H1 (cell line): ENCODE results near the gene NKD2. TPM values are rescaled to one million over a fixed set of nuclear protein-coding genes. Genes with fewer than 3 reads are reported as not detected.

Experiments
- CTCF ChIA-PET: fragments of 300-600 bp; sonication (Branson Sonifier 250); formaldehyde crosslinking; loops from one replicate; lab custom pipeline; 2021; ENCODE audit not compliant: partially characterized antibody; lab: Charles Lee
- POLR2A ChIA-PET: fragments of 300-600 bp; sonication (Branson Sonifier 250); formaldehyde crosslinking; loops from one replicate; lab custom pipeline; 2021; ENCODE audit warnings: inconsistent platforms; ENCODE audit not compliant: partially characterized antibody; lab: Charles Lee
- DNase-seq, 2 experiments: peaks; one replicate each; pipeline versions ENCODE4 v3.0.0 to v3.0.0-alpha.2; 2010 to 2022; ENCODE audit warnings: low spot score in 2 of 2, low read depth in 1 of 2, mixed read lengths in 1 of 2
- FAIRE-seq: peaks from 2 replicates; lab custom pipeline; 2011; peaks lifted over from hg19 to GRCh38; lab: Jason Lieb, UNC
- H2AFZ ChIP-seq: 2 replicates; pipeline ENCODE4 v1.8.1; 2012; ENCODE audit warnings: low read length, inconsistent platforms
- H2AK5ac ChIP-seq: 2 replicates; pipeline ENCODE4 v1.6.1; 2013; ENCODE audit warnings: low read depth, low read length
- H2BK120ac ChIP-seq: replicated peaks from 2 replicates; pipeline ENCODE3; 2013; ENCODE audit warnings: low read depth, low read length, inconsistent platforms
- H2BK12ac ChIP-seq: 2 replicates; pipeline ENCODE4 v1.6.1; 2013; ENCODE audit warnings: low read depth, low read length
- H2BK15ac ChIP-seq: 2 replicates; pipeline ENCODE4 v1.6.1; 2013; ENCODE audit warnings: low read length
- H2BK20ac ChIP-seq: 2 replicates; pipeline ENCODE4 v1.6.1; 2013; ENCODE audit warnings: low read length
- H2BK5ac ChIP-seq: 2 replicates; pipeline ENCODE4 v1.6.1; 2013; ENCODE audit warnings: low read depth, low read length
- H3K14ac ChIP-seq: 2 replicates; pipeline ENCODE4 v1.6.1; 2013; ENCODE audit warnings: inconsistent platforms; ENCODE audit not compliant: insufficient read length
- H3K18ac ChIP-seq: 2 replicates; pipeline ENCODE4 v1.6.1; 2013; ENCODE audit warnings: low read length; ENCODE audit errors: extremely low read depth
- H3K23ac ChIP-seq: 2 replicates; pipeline ENCODE4 v1.6.1; 2013; ENCODE audit warnings: inconsistent platforms; ENCODE audit not compliant: insufficient read length
- H3K23me2 ChIP-seq: 2 replicates; pipeline ENCODE4 v1.6.1; 2013; ENCODE audit warnings: low read depth, low read length
- H3K27ac ChIP-seq: 2 replicates; pipeline ENCODE4 v1.6.1; 2011; ENCODE audit warnings: low read depth, low read length, inconsistent platforms
- H3K27me3 ChIP-seq, 4 experiments: replicated peaks in 1 of 4; 1 replicate in 1 of 4; 2 replicates in 3 of 4; pipeline versions ENCODE4 v1.6.1 to v1.8.1; 2011 to 2013; ENCODE audit warnings: low read length in 3 of 4, mild to moderate bottlenecking in 3 of 4, inconsistent platforms in 2 of 4, mixed read lengths in 2 of 4, moderate library complexity in 1 of 4; ENCODE audit not compliant: control insufficient read depth in 3 of 4, insufficient read depth in 3 of 4; ENCODE audit errors: extremely low read depth in 1 of 4
- H3K36me3 ChIP-seq, 4 experiments: 2 replicates each; pipeline versions ENCODE4 v1.6.1 to v1.8.1; 2011 to 2013; ENCODE audit warnings: mild to moderate bottlenecking in 4 of 4, low read length in 3 of 4, moderate library complexity in 2 of 4, control low read depth in 1 of 4, inconsistent platforms in 1 of 4; ENCODE audit not compliant: insufficient read depth in 4 of 4, control insufficient read depth in 2 of 4
- H3K4ac ChIP-seq: replicated peaks from 2 replicates; pipeline ENCODE3; 2013; ENCODE audit warnings: low read length, low read depth, mixed read lengths, inconsistent platforms; ENCODE audit not compliant: insufficient read length
- H3K4me1 ChIP-seq, 4 experiments: replicated peaks in 1 of 4; 1 replicate in 1 of 4; 2 replicates in 3 of 4; pipeline versions ENCODE4 v1.6.1 to v1.8.1; 2011 to 2013; ENCODE audit warnings: low read length in 3 of 4, inconsistent platforms in 2 of 4, mixed read lengths in 1 of 4; ENCODE audit not compliant: insufficient read depth in 4 of 4, control insufficient read depth in 3 of 4
- H3K4me2 ChIP-seq, 2 experiments: 2 replicates each; pipeline versions ENCODE4 v1.6.1 to v1.8.1; 2011 to 2013; ENCODE audit warnings: low read depth in 2 of 2, low read length in 2 of 2, control low read depth in 1 of 2, inconsistent platforms in 1 of 2, mild to moderate bottlenecking in 1 of 2; ENCODE audit not compliant: insufficient read depth in 1 of 2
- H3K4me3 ChIP-seq, 4 experiments: fragments of 200-600, 300-600 bp in 1 of 4; sonication (generic), shearing (Covaris generic), sonication (Bioruptor Twin) in 1 of 4; 2 replicates each; pipeline versions ENCODE4 v1.5.1 to v1.8.1; 2011 to 2016; ENCODE audit warnings: low read length in 4 of 4, low read depth in 3 of 4, control low read depth in 2 of 4, inconsistent platforms in 2 of 4, mild to moderate bottlenecking in 2 of 4, mixed read lengths in 1 of 4, moderate library complexity in 1 of 4; ENCODE audit not compliant: insufficient read depth in 2 of 4; ENCODE audit errors: extremely low read depth in 1 of 4
- H3K56ac ChIP-seq: replicated peaks from 2 replicates; pipeline ENCODE3; 2013; ENCODE audit warnings: low read depth, mild to moderate bottlenecking, mixed read lengths, low read length, inconsistent platforms; ENCODE audit not compliant: insufficient read length
- H3K79me1 ChIP-seq: 2 replicates; pipeline ENCODE4 v1.6.1; 2013; ENCODE audit warnings: low read depth, low read length, control low read depth
- H3K79me2 ChIP-seq, 2 experiments: 2 replicates each; pipeline versions ENCODE4 v1.6.1 to v1.8.1; 2012 to 2013; ENCODE audit warnings: low read length in 2 of 2, mild to moderate bottlenecking in 2 of 2, inconsistent platforms in 1 of 2; ENCODE audit not compliant: insufficient read depth in 2 of 2, control insufficient read depth in 1 of 2
- H3K9ac ChIP-seq, 4 experiments: replicated peaks in 1 of 4; 1 replicate in 1 of 4; 2 replicates in 3 of 4; pipeline versions ENCODE4 v1.6.1 to v1.8.1; 2011 to 2013; ENCODE audit warnings: low read depth in 3 of 4, low read length in 3 of 4, control low read depth in 2 of 4, mild to moderate bottlenecking in 2 of 4, moderate library complexity in 2 of 4, inconsistent platforms in 1 of 4; ENCODE audit errors: extremely low read depth in 1 of 4
- H3K9me3 ChIP-seq, 2 experiments: 2 replicates each; pipeline versions ENCODE4 v1.6.1 to v1.8.1; 2012 to 2013; ENCODE audit warnings: mild to moderate bottlenecking in 2 of 2, moderate library complexity in 2 of 2, control low read depth in 1 of 2, inconsistent platforms in 1 of 2, low read depth in 1 of 2, low read length in 1 of 2, mixed read lengths in 1 of 2; ENCODE audit not compliant: insufficient read depth in 2 of 2
- H4K20me1 ChIP-seq, 2 experiments: replicated peaks in 1 of 2; 2 replicates each; pipeline versions ENCODE3 to v1.8.1; 2011 to 2013; ENCODE audit warnings: inconsistent platforms in 2 of 2, low read length in 2 of 2, mild to moderate bottlenecking in 1 of 2; ENCODE audit not compliant: insufficient read depth in 2 of 2, control insufficient read depth in 1 of 2
- H4K5ac ChIP-seq: 2 replicates; pipeline ENCODE4 v1.6.1; 2013; ENCODE audit warnings: low read length, low read depth, mixed read lengths, inconsistent platforms; ENCODE audit not compliant: insufficient read length
- H4K8ac ChIP-seq: 2 replicates; pipeline ENCODE4 v1.8.0; 2013; ENCODE audit warnings: mild to moderate bottlenecking, moderate library complexity, low read length, inconsistent platforms; ENCODE audit not compliant: insufficient read depth; ENCODE audit errors: extremely low read depth
- H4K91ac ChIP-seq: replicated peaks from 2 replicates; pipeline ENCODE3; 2013; ENCODE audit warnings: low read length, mixed read lengths, inconsistent platforms; ENCODE audit not compliant: insufficient read length
- NANOG ChIP-seq: IDR thresholded peaks from 2 replicates; pipeline ENCODE4 v1.6.1; 2011; ENCODE audit warnings: low read length, low read depth, mild to moderate bottlenecking, inconsistent platforms; ENCODE audit not compliant: insufficient read depth, poor library complexity, severe bottlenecking
- whole genome bisulfite sequencing, 2 experiments: shearing (Covaris generic) in 1 of 2; methylation state at CpG; one replicate each; pipeline versions ENCODE4 v1.1.6 to v1.1.7; 2013 to 2015; ENCODE audit warnings: low lambda C conversion rate in 2 of 2, mixed read lengths in 2 of 2, inconsistent platforms in 1 of 2, low coverage in 1 of 2, missing lambda C conversion rate in 1 of 2; ENCODE audit not compliant: insufficient replicate concordance in 2 of 2, insufficient coverage in 1 of 2, insufficient read length in 1 of 2; ENCODE audit errors: extremely low coverage in 1 of 2, missing lambda C conversion rate in 1 of 2; 5-methylcytosine and 5-hydroxymethylcytosine counted together
- polyA plus RNA-seq, 7 experiments: library from polyadenylated mRNA; depleted of rRNA in 3 of 7; stranded (reverse) in 5 of 7; unstranded in 2 of 7; fragments of >200 nt in 5 of 7; fragments of 200-250 nt in 2 of 7; gene quantifications; 1 replicate in 5 of 7; 2 replicates in 1 of 7; 4 replicates in 1 of 7; pipeline versions ENCODE4 v1.2.1 to v1.2.3, GENCODE V29; 2011 to 2013; ENCODE audit warnings: missing spikeins in 2 of 7, mixed read lengths in 2 of 7
- total RNA-seq: library from RNA; stranded (reverse); fragmentation: NEBNext Ultra II Directional; extraction: Animal tissue kit (Norgen Biotek cat#: 25700); gene quantifications from 2 replicates; pipeline ENCODE4 v1.2.1, GENCODE V29; 2021

The NKD2 gene
- total and polyA plus RNA-seq, 2 of the 8 experiments (the other 6 are each of a cell fraction or from before 2014, with no cell fraction given) = 5.5 to 7.9 TPM

DNA sequence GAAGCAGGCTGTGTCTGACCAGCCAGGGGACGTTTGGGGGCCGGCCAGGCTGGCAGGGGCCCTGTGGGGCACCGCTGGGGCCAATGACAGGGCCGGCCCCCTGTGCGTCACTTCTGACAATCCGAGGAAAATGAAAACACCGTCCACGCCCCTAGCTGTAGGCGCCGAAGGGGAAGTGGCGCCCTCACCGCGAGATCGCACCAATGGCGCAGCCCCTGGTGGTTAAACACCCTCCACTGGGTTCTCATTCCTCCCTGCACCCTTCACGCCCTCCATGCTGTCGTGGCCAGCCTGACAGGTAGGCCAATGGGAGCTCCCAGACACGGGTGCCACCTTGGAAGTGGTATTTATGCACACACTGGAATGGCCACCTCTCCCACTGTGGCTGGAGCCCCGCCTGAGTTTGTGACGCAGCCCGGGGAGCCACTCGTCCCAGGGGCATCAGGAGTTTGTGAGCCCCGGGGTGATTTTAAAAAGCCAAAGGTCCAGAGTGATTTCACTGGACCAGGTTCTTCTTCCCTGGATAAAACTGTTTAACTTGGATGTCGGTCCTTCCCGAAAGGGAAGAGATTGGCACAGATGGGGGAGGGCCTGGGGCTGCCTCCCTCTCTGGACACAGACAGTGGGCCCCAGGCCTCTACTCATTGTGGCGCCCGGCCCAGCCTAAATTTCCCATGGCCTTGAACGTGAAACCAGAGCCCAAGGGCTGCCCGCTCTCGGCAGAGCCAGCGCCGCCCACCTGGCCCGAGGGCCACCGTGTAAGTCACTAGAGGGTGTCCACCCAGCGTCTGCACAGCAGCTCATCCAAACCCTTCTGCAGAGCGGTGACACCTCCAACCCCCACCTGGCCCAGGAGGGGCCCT, 49.7 kb downstream of the NKD2 start:
- Histone ChIP-seq H3K4me3 (no peak overlapping the region), H3K23ac (no peak overlapping the region), H4K8ac (peak overlapping the region; percentile 25; the same call in 1 of the 2 replicates), H2BK12ac (no peak overlapping the region), H2AFZ (no peak overlapping the region), H4K5ac (no peak overlapping the region), H3K4me2 (no peak overlapping the region), H2BK120ac (no peak overlapping the region), H2AK5ac (no peak overlapping the region), H4K20me1 (peaks cover 6 to 11% of the 10 kb centered on the region in 2 experiments), H3K27ac (no peak overlapping the region), H4K91ac (no peak overlapping the region), H3K79me1 (no peaks in the 10 kb centered on the region; the same call in 1 of the 2 replicates), H3K9me3 (no peaks in the 10 kb centered on the region), H3K79me2 (no peaks in the 10 kb centered on the region), H3K9ac (no peak overlapping the region), H3K4me1 (no peaks in the 10 kb centered on the region), H3K14ac (no peak overlapping the region), H3K23me2 (no peaks in the 10 kb centered on the region), H3K18ac (no peak overlapping the region), H3K36me3 (peaks cover 2 to 36% (median 14%) of the 10 kb centered on the region in 4 experiments; a peak in 6 of 8 replicates), H3K4ac (no peak overlapping the region), H3K27me3 (no peaks in the 10 kb centered on the region), H2BK5ac (no peak overlapping the region), H2BK20ac (no peak overlapping the region), H3K56ac (no peak overlapping the region), H2BK15ac (no peak overlapping the region)
- no peak for DNase-seq
- TF ChIP-seq NANOG = no peak
- WGBS, 2 experiments = 96% methylated on average over 35 of the region's 36 CpGs; no CpG with 5 or more reads in 1 of the 2 experiments
- FAIRE-seq = no peak
- ChIA-PET CTCF (interaction anchor here (1.4 kb wide), 1 partner anchor 135 kb away, joined by 4 read pairs; no protein-coding TSS in a partner anchor), POLR2A (interaction anchor here (0.9 kb wide), 1 partner anchor 10 kb away, joined by 3 read pairs; no protein-coding TSS in a partner anchor)
